GM23248 (cell line): ENCODE measurements around the gene FUBP1. TPM values are rescaled to one million over a fixed set of nuclear protein-coding genes. Genes with fewer than 3 reads are reported as not detected.

Experiments
- DNase-seq: peaks from one replicate; pipeline ENCODE4 v3.0.0-alpha.2; 2015
- H2AFZ ChIP-seq: fragments of 200-600 bp; sonication (generic); 2 replicates; pipeline ENCODE4 v1.6.1; 2016; ENCODE audit warnings: antibody characterized with exemption
- H3F3A ChIP-seq: fragments of 200-600 bp; sonication (generic); 2 replicates; pipeline ENCODE4 v1.6.1; 2016; ENCODE audit warnings: mild to moderate bottlenecking, antibody characterized with exemption, mixed run types; ENCODE audit not compliant: insufficient read depth
- H3K27ac ChIP-seq: fragments of 200-600 bp; sonication (generic); 2 replicates; pipeline ENCODE4 v1.5.1; 2016; ENCODE audit warnings: mild to moderate bottlenecking
- H3K27me3 ChIP-seq: fragments of 200-600 bp; sonication (generic); replicated peaks from 2 replicates; pipeline ENCODE4 v1.6.1; 2016; ENCODE audit warnings: mild to moderate bottlenecking; ENCODE audit not compliant: insufficient read depth
- H3K36me3 ChIP-seq: fragments of 200-600 bp; sonication (generic); 2 replicates; pipeline ENCODE4 v1.6.1; 2016; ENCODE audit warnings: low read depth, mild to moderate bottlenecking
- H3K4me1 ChIP-seq: fragments of 200-600 bp; sonication (generic); 2 replicates; pipeline ENCODE4 v1.6.1; 2016; ENCODE audit warnings: mild to moderate bottlenecking; ENCODE audit not compliant: insufficient read depth
- H3K4me2 ChIP-seq: fragments of 200-600 bp; sonication (generic); one replicate; pipeline ENCODE4 v1.6.1; 2016; ENCODE audit warnings: mild to moderate bottlenecking; ENCODE audit not compliant: unreplicated experiment
- H3K4me3 ChIP-seq: fragments of 200-600 bp; sonication (generic); 2 replicates; pipeline ENCODE4 v1.5.1; 2016; ENCODE audit warnings: mild to moderate bottlenecking
- H3K79me2 ChIP-seq: fragments of 200-600 bp; sonication (generic); 2 replicates; pipeline ENCODE4 v1.6.1; 2016; ENCODE audit warnings: mild to moderate bottlenecking; ENCODE audit not compliant: insufficient read depth
- H3K9ac ChIP-seq: fragments of 200-600 bp; sonication (generic); 2 replicates; pipeline ENCODE4 v1.6.1; 2016; ENCODE audit warnings: mild to moderate bottlenecking
- H3K9me2 ChIP-seq: fragments of 200-600 bp; sonication (generic); 2 replicates; pipeline ENCODE4 v1.6.1; 2016; ENCODE audit warnings: mixed run types, mild to moderate bottlenecking, moderate library complexity; ENCODE audit not compliant: insufficient read depth
- H3K9me3 ChIP-seq: fragments of 200-600 bp; sonication (generic); one replicate; pipeline ENCODE4 v1.6.1; 2017; ENCODE audit warnings: low read depth
- H4K20me1 ChIP-seq: fragments of 200-600 bp; sonication (generic); 2 replicates; pipeline ENCODE4 v1.6.0; 2016; ENCODE audit not compliant: insufficient read depth
- EZH2 ChIP-seq: fragments of 200-600 bp; sonication (generic); IDR thresholded peaks from 2 replicates; pipeline ENCODE4 v1.6.1; 2018; ENCODE audit warnings: antibody characterized with exemption, mild to moderate bottlenecking; ENCODE audit not compliant: insufficient read depth, poor library complexity, severe bottlenecking
- EZH2phosphoT487 ChIP-seq: fragments of 200-600 bp; sonication (generic); IDR thresholded peaks from 2 replicates; pipeline ENCODE4 v1.6.1; 2018; ENCODE audit warnings: antibody characterized with exemption, moderate library complexity, mild to moderate bottlenecking, low read depth; ENCODE audit not compliant: insufficient read depth
- WGBS, 2 experiments: methylation state at CpG; one replicate each; pipeline ENCODE4 v1.1.6; 2015 to 2017; ENCODE audit warnings: low lambda C conversion rate in 2 of 2, low coverage in 1 of 2; ENCODE audit errors: missing lambda C conversion rate in 2 of 2; 5-methylcytosine and 5-hydroxymethylcytosine counted together
- in situ Hi-C: fragments of 300-500 bp; cut with MboI; formaldehyde crosslinking; loops from 2 replicates; pipeline ENCODE4 v1.15.0; 2020
- polyA plus RNA-seq: library from polyadenylated mRNA; unstranded; fragments of >200 nt; fragmentation: Nextera tagmentation; extraction: Ambion mirVana; gene quantifications from 2 replicates; pipeline ENCODE4 v1.2.1, GENCODE V29; 2016
- total RNA-seq: library from RNA; depleted of rRNA; stranded (reverse); fragments of >200 nt; shearing (Covaris generic); gene quantifications from 2 replicates; pipeline ENCODE4 v1.2.3, GENCODE V29; 2014

Gene FUBP1
- total and polyA plus RNA-seq, 2 experiments from 2014 or later = 52.2 to 59.1 TPM

- no peaks in the 10 kb centered on the region for H4K20me1 ChIP-seq
- H3K4me3 ChIP-seq = no peak overlapping the region
- no peak overlapping the region for H2AFZ ChIP-seq
- WGBS, 2 experiments = 82 to 91% methylated on average over 3 of the region's 3 CpGs
- peaks cover 13% of the 10 kb centered on the region; the same call in 1 of the 2 replicates for H3K36me3 ChIP-seq
- no peaks in the 10 kb centered on the region for H3K9me2 ChIP-seq
- no peaks in the 10 kb centered on the region for H3K27me3 ChIP-seq
- peaks cover 96% of the 10 kb centered on the region for H3K79me2 ChIP-seq
- no peaks in the 10 kb centered on the region for H3K9me3 ChIP-seq
- in situ Hi-C loops = no loop called here
- DNase-seq = no peak
- TF ChIP-seq EZH2 (no peak), EZH2phosphoT487 (no peak)
- peaks cover 8% of the 10 kb centered on the region; the same call in 1 of the 2 replicates for H3F3A ChIP-seq
- H3K9ac ChIP-seq = no peak overlapping the region
- H3K27ac ChIP-seq = no peak overlapping the region
- no peak overlapping the region for H3K4me2 ChIP-seq
- no peaks in the 10 kb centered on the region for H3K4me1 ChIP-seq
These were observed 15.3 kb upstream of the FUBP1 start for GRCh38 chr1:77994117-77994705.

- in situ Hi-C loops = no loop called here
- Histone ChIP-seq H3K79me2 (peaks cover 98% of the 10 kb centered on the region), H4K20me1 (no peaks in the 10 kb centered on the region)
These were observed 12.8 kb upstream of the FUBP1 start for GRCh38 chr1:77991638-77992037.

DNA sequence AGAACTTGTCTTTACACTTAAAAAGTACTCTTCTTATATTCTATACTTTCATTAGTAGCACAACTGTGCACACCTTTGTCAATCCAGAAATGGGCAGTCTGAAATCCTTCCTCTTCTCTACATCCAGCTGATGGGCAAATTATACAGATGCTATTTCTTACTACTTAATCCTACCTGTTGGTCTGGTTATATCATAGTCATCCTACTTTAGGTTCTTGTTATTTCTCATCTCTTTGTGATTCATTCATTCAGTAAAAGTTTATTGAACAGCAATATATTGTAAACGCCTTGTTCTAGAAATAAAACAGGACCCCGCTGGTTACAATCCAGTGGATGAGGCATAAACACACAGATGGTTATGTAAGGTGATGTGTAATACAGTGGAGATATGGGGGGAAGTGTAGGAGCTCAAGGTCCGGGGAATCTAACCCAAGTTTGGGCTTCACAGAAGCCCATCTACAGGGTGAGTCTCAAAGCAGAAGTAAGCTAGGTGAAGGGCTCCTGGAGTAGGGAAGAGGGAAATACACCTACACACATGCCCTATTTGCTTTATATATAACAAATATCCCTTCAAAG lies 11.8 kb upstream of the FUBP1 start:
- 0 out of 2 replicates have a peak, but pooled peaks cover 4% of the 10 kb centered on the region for H3K9me2 ChIP-seq
- no peak overlapping the region for H3K4me2 ChIP-seq
- in situ Hi-C loops = no loop called here
- DNase-seq = no peak
- H4K20me1 ChIP-seq = no peaks in the 10 kb centered on the region
- no peaks in the 10 kb centered on the region for H3K27me3 ChIP-seq
- H3F3A ChIP-seq = peaks cover 9% of the 10 kb centered on the region; the same call in 1 of the 2 replicates
- TF ChIP-seq EZH2phosphoT487 (no peak), EZH2 (no peak)
- H3K4me1 ChIP-seq = peaks cover 7% of the 10 kb centered on the region
- H3K4me3 ChIP-seq = no peak overlapping the region
- H2AFZ ChIP-seq = no peak overlapping the region
- WGBS, 2 experiments = 99% methylated on average over 3 of the region's 3 CpGs
- H3K36me3 ChIP-seq = peaks cover 14% of the 10 kb centered on the region; the same call in 1 of the 2 replicates
- no peak overlapping the region for H3K27ac ChIP-seq
- no peak overlapping the region for H3K9ac ChIP-seq
- no peaks in the 10 kb centered on the region for H3K9me3 ChIP-seq
- peaks cover 98% of the 10 kb centered on the region for H3K79me2 ChIP-seq

More at GRCh38 chr1:77991638-77992037, 12.8 kb upstream of the FUBP1 start:
- Histone ChIP-seq H3F3A (peaks cover 9% of the 10 kb centered on the region; the same call in 1 of the 2 replicates), H3K27ac (no peak overlapping the region), H3K4me2 (no peak overlapping the region), H3K9me3 (no peaks in the 10 kb centered on the region), H3K4me3 (no peak overlapping the region), H3K9ac (no peak overlapping the region), H3K27me3 (no peaks in the 10 kb centered on the region), H3K4me1 (0 out of 2 replicates have a peak, but pooled peaks cover 5% of the 10 kb centered on the region), H3K36me3 (peaks cover 15% of the 10 kb centered on the region; the same call in 1 of the 2 replicates), H3K9me2 (0 out of 2 replicates have a peak, but pooled peaks cover 4% of the 10 kb centered on the region), H2AFZ (no peak overlapping the region)
- no peak for DNase-seq
- TF ChIP-seq EZH2phosphoT487 (no peak), EZH2 (no peak)

DNA sequence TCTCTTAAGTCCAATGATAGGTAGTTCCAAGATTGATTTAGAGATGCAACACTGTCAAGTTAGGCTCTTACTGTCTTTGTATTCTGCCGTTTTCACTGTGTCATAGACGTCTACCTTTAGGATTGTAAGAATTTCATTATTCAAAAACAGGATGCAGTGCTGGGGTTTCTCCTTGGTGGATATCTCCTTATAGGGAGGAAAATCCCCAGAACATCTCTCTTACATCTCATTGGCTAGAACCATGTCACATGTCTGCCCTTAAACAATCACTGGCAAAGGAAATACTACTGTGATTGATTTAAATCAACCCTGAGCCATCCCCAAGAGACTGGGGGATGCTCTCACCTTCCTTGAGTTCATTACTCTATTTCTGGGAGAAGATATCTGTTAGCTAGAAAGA lies 10.9 kb upstream of the FUBP1 start:
- Histone ChIP-seq H3K4me2 (no peak overlapping the region), H3K36me3 (0 out of 2 replicates have a peak, but pooled peaks cover 10% of the 10 kb centered on the region), H4K20me1 (no peaks in the 10 kb centered on the region), H3K9me3 (no peaks in the 10 kb centered on the region), H3K9me2 (0 out of 2 replicates have a peak, but pooled peaks cover 4% of the 10 kb centered on the region), H3K4me3 (no peak overlapping the region), H3K27me3 (no peaks in the 10 kb centered on the region), H3K9ac (no peak overlapping the region), H3K4me1 (peaks cover 17% of the 10 kb centered on the region), H3K79me2 (peaks cover 98% of the 10 kb centered on the region), H2AFZ (no peak overlapping the region), H3K27ac (no peak overlapping the region), H3F3A (peaks cover 9% of the 10 kb centered on the region; the same call in 1 of the 2 replicates)
- in situ Hi-C loops = no loop called here
- DNase-seq = no peak
- WGBS, 2 experiments = 94 to 100% methylated on average over 2 of the region's 2 CpGs
- TF ChIP-seq EZH2 (no peak), EZH2phosphoT487 (no peak)
